Measurements from ENCODE around the gene ANKRD6.

The ANKRD6 gene

GRCh38 chr6:89414215-89414614 lies 18.7 kb upstream of the ANKRD6 start:
- DNase-seq = no peak

GRCh38 chr6:89415185-89415584 lies 17.8 kb upstream of the ANKRD6 start:
- no peak for DNase-seq

DNA sequence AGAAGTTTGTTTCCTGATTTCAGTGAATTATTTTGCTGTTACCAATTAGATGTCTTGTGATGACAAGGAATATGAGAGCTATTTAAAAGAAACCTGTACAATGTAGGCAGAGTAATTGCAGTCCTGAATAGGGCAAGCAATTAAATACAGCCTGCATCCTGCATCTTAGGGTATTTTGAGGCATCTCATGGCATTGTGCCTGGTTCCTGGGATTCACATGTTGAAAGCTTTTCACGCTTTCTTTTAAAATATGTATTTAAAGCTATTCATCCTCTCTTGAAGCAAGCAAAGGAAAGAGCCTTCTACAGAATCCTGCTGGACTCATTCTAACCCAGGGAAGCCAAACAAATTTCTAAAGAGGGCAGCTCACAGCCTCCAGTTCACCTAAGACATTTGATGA lies 16.2 kb upstream of the ANKRD6 start:
- no peak for DNase-seq

DNA sequence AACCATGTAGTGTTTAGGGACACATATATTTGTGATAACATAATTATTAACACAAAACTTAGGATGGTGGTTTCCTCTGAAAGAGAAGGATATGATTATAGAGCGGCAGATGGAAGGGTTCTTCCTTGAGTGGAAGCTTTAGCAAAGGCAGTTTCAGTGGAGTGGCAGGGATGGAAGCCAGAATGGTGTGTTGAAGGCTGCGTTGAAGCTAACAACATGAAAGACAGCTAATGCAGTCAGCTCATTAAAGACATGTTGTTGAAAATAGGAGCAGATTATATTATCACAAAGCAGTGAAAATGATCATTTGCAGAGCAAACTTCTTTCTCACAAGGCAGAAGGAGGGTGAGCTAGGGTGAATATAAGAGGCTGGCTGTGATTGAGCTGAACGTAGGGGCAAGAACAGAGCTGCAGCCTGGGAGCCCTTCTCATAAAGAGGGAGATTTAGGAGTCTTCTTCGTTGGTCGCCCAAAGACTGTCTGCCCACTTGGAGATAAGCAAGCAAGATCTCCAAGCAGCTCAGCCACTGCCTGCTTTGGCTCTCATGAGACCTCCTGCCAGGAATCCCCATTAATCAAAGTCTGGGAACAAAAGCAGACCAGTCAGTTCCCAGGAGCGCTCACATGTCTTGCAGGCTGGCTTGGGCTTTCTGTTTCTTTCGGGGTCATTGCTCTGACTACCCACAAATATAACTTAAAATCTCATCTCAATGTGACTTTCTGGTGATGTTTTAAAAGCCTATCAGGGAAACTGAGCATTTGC lies 2.6 kb upstream of the ANKRD6 start:
- no peak for DNase-seq

- peak; percentile 26 for DNase-seq
These were observed 549 bp downstream of the ANKRD6 start for GRCh38 chr6:89433252-89434149.

GRCh38 chr6:89434150-89434499 lies 1.2 kb downstream of the ANKRD6 start:
- no peak for DNase-seq

DNA sequence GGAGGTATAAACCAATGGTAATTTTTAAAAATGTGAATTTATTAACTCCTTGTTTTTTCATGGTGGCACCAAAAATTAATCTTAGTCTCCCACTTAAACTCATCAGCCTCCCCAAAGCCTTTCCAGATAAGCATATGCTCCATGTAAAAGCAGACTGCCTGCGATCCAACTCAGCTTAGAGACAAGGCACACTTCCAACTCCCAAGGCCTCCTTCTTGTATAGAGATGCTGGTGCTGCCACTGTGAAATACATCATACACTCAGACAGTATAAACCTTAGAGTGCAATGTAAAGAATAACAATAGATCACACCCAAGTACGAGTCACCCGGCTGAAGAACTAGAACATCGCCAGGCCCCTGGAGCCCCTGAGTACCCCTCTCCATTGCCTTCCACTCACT lies 2.0 kb downstream of the ANKRD6 start:
- DNase-seq = no peak

GRCh38 chr6:89436226-89436625 lies 3.3 kb downstream of the ANKRD6 start:
- DNase-seq = no peak

DNA sequence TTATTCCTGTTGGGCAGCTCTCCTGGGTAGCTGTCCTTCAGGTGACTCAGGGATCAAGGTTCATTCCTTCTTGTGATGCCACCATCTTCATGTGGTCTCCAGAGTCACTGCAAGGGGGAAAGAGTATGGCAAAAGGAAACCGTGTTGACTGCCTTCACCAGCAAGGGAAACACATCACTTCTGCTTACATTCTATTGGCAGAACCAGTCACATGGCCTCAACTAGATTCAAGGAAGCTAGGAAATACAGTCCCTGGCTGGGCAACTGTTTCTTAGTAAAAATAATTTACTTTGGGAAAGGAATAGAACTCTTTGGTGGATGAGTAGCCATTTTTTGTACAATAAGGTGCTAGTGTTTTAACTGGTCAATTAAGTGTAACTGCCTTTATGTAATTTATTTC lies 5.3 kb downstream of the ANKRD6 start:
- DNase-seq = no peak

GRCh38 chr6:89439014-89439413 lies 6.1 kb downstream of the ANKRD6 start:
- DNase-seq = no peak

DNA sequence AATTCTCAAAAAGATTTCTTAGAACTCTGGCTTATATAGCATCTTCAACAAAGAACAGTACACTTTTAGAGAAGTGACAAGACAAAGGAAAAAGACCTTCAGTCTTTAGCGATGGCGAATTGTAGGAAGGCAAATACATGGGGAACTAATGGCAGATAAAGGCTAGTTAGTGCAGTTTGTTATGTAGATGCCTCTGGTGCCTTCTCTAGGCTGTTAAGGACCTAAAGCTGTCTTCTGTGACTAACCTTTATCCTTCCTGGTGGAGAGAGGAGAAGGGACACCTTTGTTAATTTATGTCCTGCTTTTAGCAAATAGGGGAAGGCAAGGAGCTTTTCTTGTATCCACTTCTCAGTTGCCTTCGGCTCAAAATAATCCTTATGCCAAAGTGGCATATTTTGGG lies 7.2 kb downstream of the ANKRD6 start:
- DNase-seq = no peak

GRCh38 chr6:89443658-89444057 lies 10.7 kb downstream of the ANKRD6 start:
- no peak for DNase-seq

GRCh38 chr6:89449193-89449592 lies 16.2 kb downstream of the ANKRD6 start:
- DNase-seq = no peak

GRCh38 chr6:89452281-89452680 lies 19.3 kb downstream of the ANKRD6 start:
- DNase-seq = no peak

- no peak for DNase-seq
These were observed 21.3 kb downstream of the ANKRD6 start for GRCh38 chr6:89454300-89454699.

- no peak for DNase-seq
These were observed 25.8 kb downstream of the ANKRD6 start for GRCh38 chr6:89458704-89459103.

- no peak for DNase-seq
These were observed 26.5 kb downstream of the ANKRD6 start for GRCh38 chr6:89459501-89459900.

DNA sequence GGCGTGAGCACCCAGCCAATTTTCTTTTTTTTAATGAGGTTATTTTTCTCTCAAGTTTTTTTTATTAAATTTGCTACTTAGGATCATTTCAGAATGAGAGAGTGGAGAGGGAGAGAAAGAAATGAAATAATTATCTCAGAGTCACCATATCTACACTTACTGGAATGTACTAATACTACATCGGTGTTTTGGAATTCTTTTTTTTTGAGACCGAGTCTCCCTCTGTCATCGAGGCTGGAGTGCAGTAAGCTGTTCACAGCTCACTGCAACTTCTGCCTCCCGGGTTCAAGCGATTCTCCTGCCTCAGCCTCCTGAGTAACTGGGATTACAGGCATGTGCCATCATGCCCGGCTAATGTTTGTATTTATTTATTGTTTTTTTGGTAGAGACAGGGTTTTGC lies 27.8 kb downstream of the ANKRD6 start:
- DNase-seq = no peak

DNA sequence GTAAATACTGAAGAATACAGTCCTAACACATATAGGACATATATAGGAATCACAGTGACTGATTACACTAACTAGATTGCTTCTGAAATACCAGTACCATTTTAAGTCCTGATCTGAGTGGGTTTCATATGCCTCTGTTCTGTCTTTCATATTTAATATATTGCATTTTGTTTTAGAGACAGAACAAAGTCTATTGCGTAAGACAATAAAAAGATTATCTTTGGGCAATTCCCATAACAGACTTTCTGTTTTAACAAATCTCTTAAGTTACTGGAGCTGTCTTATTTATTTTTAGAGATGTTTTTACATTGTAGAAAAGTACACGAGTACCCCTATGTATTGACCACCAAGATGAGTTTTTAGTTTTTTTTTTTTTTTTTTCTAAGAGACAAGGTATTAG lies 29.6 kb downstream of the ANKRD6 start:
- DNase-seq = no peak

GRCh38 chr6:89464295-89464694 lies 31.3 kb downstream of the ANKRD6 start:
- no peak for DNase-seq

DNA sequence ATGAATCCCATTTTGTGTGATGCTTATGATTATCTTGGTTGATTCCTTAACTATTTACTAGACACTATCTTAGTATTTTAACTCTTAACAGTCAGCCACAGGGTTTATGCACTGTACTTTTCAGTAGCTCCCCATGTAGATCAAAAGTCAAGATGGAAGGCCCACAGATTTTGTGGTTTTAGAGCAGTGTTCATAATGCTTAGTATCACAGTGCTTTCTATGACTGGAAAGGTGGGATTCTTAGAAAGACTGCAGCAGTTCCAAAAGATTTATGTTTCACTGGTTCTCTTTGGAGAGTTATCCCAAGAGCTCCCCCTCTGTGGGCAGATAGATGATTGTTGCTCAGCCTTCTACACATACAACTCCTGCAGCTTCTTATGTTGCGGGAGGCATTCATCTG lies 34.5 kb downstream of the ANKRD6 start:
- DNase-seq = no peak

GRCh38 chr6:89468998-89469397 lies 36.0 kb downstream of the ANKRD6 start:
- DNase-seq = no peak

- DNase-seq = no peak
These were observed 38.4 kb downstream of the ANKRD6 start for GRCh38 chr6:89471287-89471867.

DNA sequence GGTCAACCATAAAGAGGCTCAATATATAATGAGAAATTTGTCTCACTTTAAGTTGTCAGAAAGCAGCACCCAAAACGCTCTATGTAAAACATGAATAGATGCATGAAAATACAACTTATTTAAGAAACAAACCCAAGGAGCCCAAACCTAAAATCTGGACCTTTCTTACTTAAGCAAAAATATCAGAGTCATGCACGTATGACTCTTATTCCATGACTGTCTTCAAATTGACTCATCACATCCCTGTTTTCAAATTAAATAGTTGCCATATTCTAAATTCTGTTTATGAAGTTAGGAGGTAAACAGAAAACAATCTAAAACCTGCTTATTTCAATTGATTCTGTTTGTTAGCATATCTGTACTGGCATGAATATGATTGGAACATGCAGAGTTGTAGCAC lies 42.1 kb downstream of the ANKRD6 start:
- no peak for DNase-seq

Measured in hematopoietic multipotent progenitor cell treated with erythropoietin and hydrocortisone succinate and interleukin-3 and kit ligand, for 8 days (in vitro differentiated cells).